ENCODE measurements around the gene PRPF19.

The PRPF19 gene

DNA sequence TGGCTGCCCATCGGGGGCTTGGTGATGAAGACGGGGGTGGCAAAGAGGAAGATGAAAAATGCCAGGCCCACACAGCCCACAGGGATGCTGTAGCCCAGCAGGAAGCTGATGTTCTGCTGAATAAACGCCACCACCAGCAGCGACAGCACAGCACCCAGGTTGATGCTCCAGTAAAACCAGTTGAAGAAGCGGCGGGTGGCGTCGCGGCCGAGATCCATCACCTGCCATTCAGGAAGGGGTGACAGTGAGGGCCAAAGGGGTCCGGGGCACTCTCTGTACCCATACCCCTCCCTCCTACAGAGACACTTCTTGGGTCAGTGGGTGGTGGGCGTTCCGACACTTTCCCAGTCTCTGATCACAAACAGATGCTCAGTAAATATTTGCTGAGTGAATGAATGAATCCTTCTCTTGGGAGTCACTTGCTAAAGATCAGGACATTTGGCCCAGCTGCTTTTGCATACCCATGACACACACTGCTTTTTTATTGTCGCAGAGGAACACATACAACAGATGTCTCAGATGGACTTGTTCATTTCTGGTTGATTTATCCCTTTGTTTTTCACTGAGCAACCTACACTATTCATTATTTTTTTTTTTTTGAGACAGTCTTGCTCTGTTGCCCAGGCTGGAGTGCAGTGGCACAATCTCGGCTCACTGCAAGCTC lies 40.3 kb upstream of the PRPF19 start:
- Histone ChIP-seq H3K4me3 (ENCODE audit: low read length) (no peak overlapping the region), H3K9ac (ENCODE audit: low read length) (no peak overlapping the region), H3K9me3 (ENCODE audit: control insufficient read depth, low read length) (no peaks in the 10 kb centered on the region), H3K4me1 (ENCODE audit: control insufficient read depth, insufficient read depth, low read length) (peaks cover 24% of the 10 kb centered on the region), H3K27me3 (ENCODE audit: control insufficient read depth, insufficient read depth, low read length) (no peaks in the 10 kb centered on the region), H3K36me3 (ENCODE audit: control insufficient read depth, insufficient read depth, low read length) (no peaks in the 10 kb centered on the region)

DNA sequence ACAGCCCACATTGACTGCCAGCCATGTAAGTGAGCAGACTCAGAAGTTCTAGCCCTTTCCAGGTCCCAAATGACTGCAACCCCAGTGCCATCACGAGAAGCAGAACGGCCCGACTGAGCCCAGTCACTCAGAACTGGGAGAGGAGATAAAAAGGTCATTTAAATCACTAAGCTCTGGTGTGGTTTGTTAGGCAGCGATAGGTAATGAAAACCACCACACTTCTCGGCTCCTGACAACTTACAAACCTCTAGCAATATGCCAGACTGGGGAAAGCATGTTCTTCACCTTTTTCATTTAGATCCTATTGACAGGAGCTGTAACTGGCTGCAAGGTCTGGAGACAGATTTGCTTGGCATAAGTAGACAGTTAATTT lies 38.9 kb upstream of the PRPF19 start:
- H3K9me3 ChIP-seq (ENCODE audit: control insufficient read depth, low read length): no peaks in the 10 kb centered on the region
- H3K27me3 ChIP-seq (ENCODE audit: control insufficient read depth, insufficient read depth, low read length): no peaks in the 10 kb centered on the region
- peaks cover 16% of the 10 kb centered on the region for H3K4me1 ChIP-seq (ENCODE audit: control insufficient read depth, insufficient read depth, low read length)
- H3K4me3 ChIP-seq (ENCODE audit: low read length): no peak overlapping the region
- H3K36me3 ChIP-seq (ENCODE audit: control insufficient read depth, insufficient read depth, low read length): no peaks in the 10 kb centered on the region
- H3K9ac ChIP-seq (ENCODE audit: low read length): no peak overlapping the region

DNA sequence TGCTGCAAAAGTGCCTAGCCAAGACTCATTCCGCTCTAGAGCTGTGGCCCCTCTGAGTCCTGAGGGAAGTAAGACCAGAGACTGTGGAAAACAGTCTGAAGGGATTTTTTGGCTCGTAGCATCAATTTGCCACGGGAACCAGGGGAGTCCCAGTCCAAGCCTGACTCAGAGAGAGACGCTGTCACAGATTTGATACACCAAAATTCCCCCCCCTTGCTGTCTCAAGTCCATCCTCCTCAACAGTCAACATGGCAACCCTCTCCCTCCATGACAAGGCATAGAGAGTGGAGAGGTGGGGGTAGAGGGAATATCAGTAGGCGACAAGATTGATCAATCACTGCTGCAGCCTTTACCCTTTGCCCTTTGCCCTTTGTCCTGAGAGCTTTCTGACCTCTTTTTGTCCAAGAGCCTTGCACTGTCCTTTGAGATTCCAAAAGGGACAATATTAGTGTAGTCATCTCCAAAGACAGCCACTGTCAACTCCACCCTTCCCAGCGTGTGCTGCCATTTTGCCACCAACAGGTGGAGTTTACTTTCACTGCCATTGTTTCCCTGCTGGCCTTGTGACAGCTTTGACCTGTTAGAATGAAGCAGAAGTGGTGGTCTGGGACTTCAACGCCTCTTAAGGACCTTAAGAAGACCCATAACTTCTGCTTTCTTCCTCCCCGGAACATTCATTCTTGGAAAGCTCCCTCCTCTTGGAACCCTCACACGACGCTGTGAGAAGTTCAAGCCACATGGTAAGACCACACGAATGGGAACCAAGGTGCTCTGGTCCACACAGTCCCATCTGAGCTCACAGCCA lies 38.3 kb upstream of the PRPF19 start:
- H3K4me1 ChIP-seq (ENCODE audit: control insufficient read depth, insufficient read depth, low read length): peaks cover 18% of the 10 kb centered on the region
- H3K9me3 ChIP-seq (ENCODE audit: control insufficient read depth, low read length): no peaks in the 10 kb centered on the region
- no peaks in the 10 kb centered on the region for H3K36me3 ChIP-seq (ENCODE audit: control insufficient read depth, insufficient read depth, low read length)
- H3K4me3 ChIP-seq (ENCODE audit: low read length): no peak overlapping the region
- H3K9ac ChIP-seq (ENCODE audit: low read length): no peak overlapping the region
- H3K27me3 ChIP-seq (ENCODE audit: control insufficient read depth, insufficient read depth, low read length): no peaks in the 10 kb centered on the region

DNA sequence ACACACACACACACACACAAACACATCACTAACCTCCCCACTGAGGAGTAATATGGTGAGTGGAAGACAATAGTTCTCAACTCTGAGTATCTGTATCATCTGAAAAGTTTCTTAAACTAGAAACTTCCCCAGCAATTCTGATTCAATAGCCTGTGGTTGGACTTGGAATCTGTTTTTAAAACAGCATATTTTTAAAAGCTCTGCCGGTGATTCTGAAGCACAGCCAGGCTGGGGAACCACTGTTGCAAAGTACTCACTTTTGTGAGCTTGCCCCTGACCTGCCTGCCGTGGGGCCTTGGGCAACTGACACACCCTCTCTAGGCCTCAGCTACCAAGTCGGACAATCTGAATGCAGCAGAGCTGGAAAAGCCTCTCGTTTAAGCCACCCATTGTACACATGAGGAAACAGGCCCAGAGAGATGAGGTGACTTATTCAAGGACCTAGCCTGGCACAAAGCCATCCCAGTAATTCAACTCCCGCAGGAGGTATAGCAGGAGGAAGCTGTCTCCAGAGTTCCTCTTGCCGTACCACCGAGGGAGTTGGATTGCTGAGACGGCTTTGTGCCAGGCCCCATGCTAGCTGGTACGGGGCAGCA lies 36.7 kb upstream of the PRPF19 start:
- Histone ChIP-seq H3K27me3 (ENCODE audit: control insufficient read depth, insufficient read depth, low read length) (no peaks in the 10 kb centered on the region), H3K9me3 (ENCODE audit: control insufficient read depth, low read length) (no peaks in the 10 kb centered on the region), H3K4me3 (ENCODE audit: low read length) (no peak overlapping the region), H3K36me3 (ENCODE audit: control insufficient read depth, insufficient read depth, low read length) (peaks cover 4% of the 10 kb centered on the region), H3K9ac (ENCODE audit: low read length) (no peak overlapping the region), H3K4me1 (ENCODE audit: control insufficient read depth, insufficient read depth, low read length) (peaks cover 21% of the 10 kb centered on the region)

DNA sequence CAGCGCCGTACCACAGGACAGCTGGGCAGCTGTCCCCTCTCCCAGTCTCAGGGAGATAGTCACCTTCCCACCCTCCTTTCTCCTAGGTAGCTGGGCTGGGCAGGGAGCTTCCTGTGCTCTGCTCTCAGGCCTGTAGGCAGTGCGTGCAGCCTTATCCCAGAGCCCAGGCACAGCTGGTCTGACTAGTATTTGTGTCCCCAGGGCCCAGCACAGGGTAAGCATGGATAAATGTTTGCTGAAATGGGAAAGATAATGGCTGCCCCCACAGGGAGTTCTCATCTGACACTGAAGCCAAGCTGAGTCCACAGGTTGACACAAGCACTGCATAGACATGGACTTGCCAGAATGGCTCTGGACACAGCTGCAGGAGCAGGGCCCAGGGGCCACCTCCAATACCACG lies 35.8 kb upstream of the PRPF19 start:
- H3K27me3 ChIP-seq (ENCODE audit: control insufficient read depth, insufficient read depth, low read length): no peaks in the 10 kb centered on the region
- peaks cover 4% of the 10 kb centered on the region for H3K36me3 ChIP-seq (ENCODE audit: control insufficient read depth, insufficient read depth, low read length)
- no peaks in the 10 kb centered on the region for H3K9me3 ChIP-seq (ENCODE audit: control insufficient read depth, low read length)
- no peak overlapping the region for H3K4me3 ChIP-seq (ENCODE audit: low read length)
- peaks cover 21% of the 10 kb centered on the region for H3K4me1 ChIP-seq (ENCODE audit: control insufficient read depth, insufficient read depth, low read length)
- H3K9ac ChIP-seq (ENCODE audit: low read length): no peak overlapping the region

DNA sequence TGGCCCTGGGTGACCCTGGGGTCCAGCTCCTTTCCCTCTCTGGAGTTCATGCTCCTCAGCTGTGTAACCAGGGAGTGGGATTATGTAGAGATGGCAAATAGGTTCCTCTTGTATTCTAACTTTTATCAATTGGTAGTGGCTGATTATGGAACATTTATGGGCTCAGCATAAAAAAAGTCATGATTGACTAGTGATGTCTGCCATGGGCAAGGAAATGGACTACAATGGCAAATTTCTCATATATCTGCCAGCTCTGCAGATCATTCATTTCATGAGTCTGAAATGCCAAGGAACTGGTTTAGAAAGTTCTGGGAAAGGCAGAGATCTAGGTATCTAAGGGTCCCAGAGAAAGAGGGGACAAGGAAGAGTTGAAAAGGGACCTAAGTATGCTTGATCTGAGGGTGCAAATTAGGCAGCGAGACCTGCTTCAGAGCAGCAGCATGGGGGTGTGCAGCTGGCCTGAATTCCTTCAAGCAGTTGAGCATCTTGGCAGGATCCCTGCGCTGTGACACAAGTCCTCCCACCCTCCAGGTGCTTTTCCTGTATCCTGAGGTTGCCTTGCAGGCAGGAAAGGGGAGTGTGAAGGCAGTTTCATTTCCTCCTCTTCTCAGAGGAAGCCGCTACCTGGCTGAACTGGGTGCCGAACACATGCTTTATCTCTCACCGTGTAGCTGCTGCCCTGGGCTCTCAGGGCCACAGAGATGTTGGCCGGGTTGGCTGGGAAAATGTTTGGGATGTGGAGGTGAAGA lies 35.2 kb upstream of the PRPF19 start:
- H3K4me1 ChIP-seq (ENCODE audit: control insufficient read depth, insufficient read depth, low read length): peaks cover 21% of the 10 kb centered on the region
- H3K36me3 ChIP-seq (ENCODE audit: control insufficient read depth, insufficient read depth, low read length): peaks cover 4% of the 10 kb centered on the region
- no peaks in the 10 kb centered on the region for H3K27me3 ChIP-seq (ENCODE audit: control insufficient read depth, insufficient read depth, low read length)
- H3K4me3 ChIP-seq (ENCODE audit: low read length): no peak overlapping the region
- no peaks in the 10 kb centered on the region for H3K9me3 ChIP-seq (ENCODE audit: control insufficient read depth, low read length)
- H3K9ac ChIP-seq (ENCODE audit: low read length): no peak overlapping the region

DNA sequence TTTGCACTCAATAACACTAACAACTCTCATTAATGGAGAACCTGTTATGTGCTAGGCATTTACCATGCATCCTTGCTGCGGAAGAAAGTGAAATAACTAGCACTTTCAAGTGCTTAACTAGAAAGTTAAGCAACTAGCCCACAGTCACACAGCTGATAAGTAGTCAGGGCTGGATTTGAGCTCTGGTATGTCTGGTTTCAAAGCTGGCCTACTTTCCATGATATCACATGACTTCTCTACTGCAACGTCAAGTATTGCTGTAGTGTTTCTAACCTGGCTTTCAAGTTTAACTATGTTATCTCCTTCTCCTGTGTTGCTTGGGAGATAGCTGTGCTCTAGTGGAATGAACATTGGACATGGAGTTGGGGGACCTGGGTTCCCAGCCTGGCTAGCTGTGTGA lies 33.5 kb upstream of the PRPF19 start:
- peaks cover 4% of the 10 kb centered on the region for H3K36me3 ChIP-seq (ENCODE audit: control insufficient read depth, insufficient read depth, low read length)
- no peak overlapping the region for H3K4me3 ChIP-seq (ENCODE audit: low read length)
- H3K9me3 ChIP-seq (ENCODE audit: control insufficient read depth, low read length): no peaks in the 10 kb centered on the region
- no peaks in the 10 kb centered on the region for H3K27me3 ChIP-seq (ENCODE audit: control insufficient read depth, insufficient read depth, low read length)
- H3K9ac ChIP-seq (ENCODE audit: low read length): no peak overlapping the region
- peaks cover 21% of the 10 kb centered on the region for H3K4me1 ChIP-seq (ENCODE audit: control insufficient read depth, insufficient read depth, low read length)

DNA sequence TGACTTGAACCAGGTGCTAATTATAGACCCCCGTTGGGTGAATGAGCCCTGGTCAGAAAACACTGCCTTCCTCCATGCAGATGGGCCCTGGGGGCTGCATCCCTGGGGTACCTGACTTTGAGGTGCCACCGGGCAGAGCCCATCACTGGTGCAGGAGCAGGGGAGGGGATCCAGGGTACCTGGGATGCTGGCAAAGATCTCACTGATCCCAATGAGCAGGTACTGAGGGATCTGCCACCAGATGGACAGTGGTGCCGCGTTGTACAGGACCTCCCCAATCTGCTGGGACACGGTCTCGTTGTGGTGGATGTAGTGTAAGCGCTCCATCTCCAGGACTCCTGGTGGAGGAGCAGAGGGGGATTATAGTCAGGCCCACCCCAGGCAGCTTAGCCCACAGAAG lies 32.9 kb upstream of the PRPF19 start:
- peaks cover 21% of the 10 kb centered on the region for H3K4me1 ChIP-seq (ENCODE audit: control insufficient read depth, insufficient read depth, low read length)
- H3K9me3 ChIP-seq (ENCODE audit: control insufficient read depth, low read length): no peaks in the 10 kb centered on the region
- no peaks in the 10 kb centered on the region for H3K27me3 ChIP-seq (ENCODE audit: control insufficient read depth, insufficient read depth, low read length)
- no peak overlapping the region for H3K4me3 ChIP-seq (ENCODE audit: low read length)
- H3K9ac ChIP-seq (ENCODE audit: low read length): no peak overlapping the region
- H3K36me3 ChIP-seq (ENCODE audit: control insufficient read depth, insufficient read depth, low read length): peaks cover 4% of the 10 kb centered on the region

DNA sequence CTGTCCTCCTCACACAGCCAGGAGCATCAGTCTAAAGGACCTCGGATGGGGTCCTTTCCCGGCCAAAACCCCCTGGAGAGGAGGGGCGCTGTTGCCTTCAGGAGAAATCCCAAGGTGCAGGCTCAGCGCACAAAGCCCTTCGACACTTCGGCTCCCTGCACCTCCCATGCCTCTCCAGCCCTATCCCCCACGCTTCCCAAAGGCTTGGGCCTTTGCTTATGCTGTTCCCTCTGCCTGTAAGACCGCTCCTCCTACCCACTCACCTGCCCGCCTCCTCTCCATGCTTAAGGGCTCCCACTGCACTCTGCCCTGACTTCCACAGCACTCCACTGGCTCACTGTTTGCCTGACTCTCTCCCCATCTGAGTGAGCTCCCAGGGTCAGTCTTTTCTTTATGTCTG lies 32.1 kb upstream of the PRPF19 start:
- H3K9me3 ChIP-seq (ENCODE audit: control insufficient read depth, low read length): no peaks in the 10 kb centered on the region
- H3K4me1 ChIP-seq (ENCODE audit: control insufficient read depth, insufficient read depth, low read length): peaks cover 20% of the 10 kb centered on the region
- no peak overlapping the region for H3K9ac ChIP-seq (ENCODE audit: low read length)
- H3K36me3 ChIP-seq (ENCODE audit: control insufficient read depth, insufficient read depth, low read length): peaks cover 4% of the 10 kb centered on the region
- no peaks in the 10 kb centered on the region for H3K27me3 ChIP-seq (ENCODE audit: control insufficient read depth, insufficient read depth, low read length)
- H3K4me3 ChIP-seq (ENCODE audit: low read length): no peak overlapping the region

DNA sequence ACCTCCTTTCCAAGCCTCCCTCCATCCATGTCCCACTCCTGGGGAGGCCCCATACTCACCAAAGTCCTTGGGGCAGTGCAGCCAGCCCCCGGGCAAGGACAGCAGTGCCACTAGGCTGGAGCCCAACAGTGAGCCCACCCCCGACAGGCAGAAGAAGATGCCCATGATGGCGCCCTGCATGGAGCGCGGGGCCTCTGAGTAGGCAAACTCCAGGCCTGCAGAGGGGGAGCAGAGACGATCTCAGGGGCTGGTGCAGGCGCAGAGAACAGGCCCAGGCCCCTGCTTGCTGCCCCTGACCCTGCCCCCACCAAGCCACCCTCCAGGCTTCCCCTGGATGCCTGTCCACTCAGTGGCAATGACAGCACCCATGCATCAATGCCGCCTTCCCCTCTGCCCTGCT lies 31.4 kb upstream of the PRPF19 start:
- Histone ChIP-seq H3K4me1 (ENCODE audit: control insufficient read depth, insufficient read depth, low read length) (peaks cover 13% of the 10 kb centered on the region), H3K27me3 (ENCODE audit: control insufficient read depth, insufficient read depth, low read length) (no peaks in the 10 kb centered on the region), H3K36me3 (ENCODE audit: control insufficient read depth, insufficient read depth, low read length) (peaks cover 4% of the 10 kb centered on the region), H3K9ac (ENCODE audit: low read length) (no peak overlapping the region), H3K4me3 (ENCODE audit: low read length) (no peak overlapping the region), H3K9me3 (ENCODE audit: control insufficient read depth, low read length) (no peaks in the 10 kb centered on the region)

DNA sequence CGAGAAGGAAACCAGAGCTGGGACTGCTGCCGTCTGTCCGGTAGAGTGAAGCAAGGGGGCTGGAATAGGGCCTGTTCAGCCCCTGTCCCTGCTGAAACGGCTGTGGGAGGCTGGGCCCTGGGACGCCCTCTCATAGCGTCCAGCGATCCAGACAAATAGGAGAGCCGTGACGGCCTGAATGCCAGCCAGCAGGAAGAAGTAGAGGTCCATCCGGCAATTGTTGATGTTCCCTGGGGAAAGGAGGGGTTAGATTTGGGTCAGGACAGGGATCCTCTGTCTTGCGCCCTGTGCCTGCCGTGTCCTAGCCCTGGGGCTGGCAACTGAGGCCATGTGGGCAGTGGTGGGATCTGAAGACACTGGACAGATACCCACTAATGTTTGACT lies 30.8 kb upstream of the PRPF19 start:
- no peak overlapping the region for H3K4me3 ChIP-seq (ENCODE audit: low read length)
- no peak overlapping the region for H3K9ac ChIP-seq (ENCODE audit: low read length)
- peaks cover 4% of the 10 kb centered on the region for H3K36me3 ChIP-seq (ENCODE audit: control insufficient read depth, insufficient read depth, low read length)
- H3K9me3 ChIP-seq (ENCODE audit: control insufficient read depth, low read length): no peaks in the 10 kb centered on the region
- H3K4me1 ChIP-seq (ENCODE audit: control insufficient read depth, insufficient read depth, low read length): peaks cover 6% of the 10 kb centered on the region
- no peaks in the 10 kb centered on the region for H3K27me3 ChIP-seq (ENCODE audit: control insufficient read depth, insufficient read depth, low read length)

Data from mucosa of stomach (tissue), 1 donor.